Right ventricle myocardium superior (tissue), 1 donor: ENCODE measurements around the gene LHB. TPM values are rescaled to one million over a fixed set of nuclear protein-coding genes. Genes with fewer than 3 reads are reported as not detected.

Experiments
- ATAC-seq: fragments of 200-7000 bp; cut with Tn5 transposase; one replicate; pipeline ENCODE4 v1.9.1; 2020; ENCODE audit warnings: mild to moderate bottlenecking; ENCODE audit not compliant: poor library complexity
- DNase-seq: peaks from one replicate; pipeline ENCODE4 v3.0.0-alpha.2; 2020
- intact Hi-C: fragments of 100-400 bp; cut with DNase I; formaldehyde crosslinking; loops from one replicate; pipeline ENCODE4 v1.11.2; 2022
- total RNA-seq: library from RNA; stranded (reverse); fragmentation: NEBNext Ultra II Directional; extraction: Animal tissue kit (Norgen Biotek cat#: 25700); gene quantifications from one replicate; pipeline ENCODE4 v1.2.1, GENCODE V29; 2021
- donor health status: DM: no; HTN: yes; CAD: no; lungs with severe emphysema.

Gene LHB
- total RNA-seq, 1 donor from 2014 or later, result not detected

DNA sequence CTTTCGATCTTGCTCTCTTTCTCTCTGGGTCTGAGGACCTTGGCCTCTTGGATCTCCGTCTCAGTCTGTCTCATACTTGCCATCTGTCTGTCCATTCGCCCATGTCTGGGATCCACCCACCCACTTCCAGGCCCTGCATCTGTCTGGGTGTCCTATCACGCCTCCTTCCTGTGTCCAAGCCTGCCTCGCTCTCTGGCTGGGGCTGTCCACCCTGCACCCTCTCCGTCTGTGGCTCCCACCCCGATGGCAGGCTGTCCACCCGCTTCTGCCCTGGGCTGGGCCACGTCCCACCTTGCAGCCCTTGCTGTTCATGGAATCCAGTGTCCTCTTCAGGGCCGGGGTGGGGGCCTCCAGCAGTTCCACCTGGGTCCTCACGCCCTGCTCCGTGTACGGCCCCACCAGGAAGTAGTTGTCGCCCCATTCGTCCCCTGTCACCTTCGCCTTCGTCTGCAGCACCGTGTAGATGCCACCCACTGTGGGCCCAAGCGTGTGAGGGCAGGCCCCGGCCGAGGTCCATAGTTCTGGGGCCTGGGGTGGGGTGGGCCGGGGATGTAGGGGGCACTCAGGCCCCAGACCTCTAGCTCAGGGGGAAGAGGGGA lies 25.8 kb downstream of the LHB start:
- intact Hi-C loops, result no loop called here
- DNase-seq (no peak), ATAC-seq (no peak)

DNA sequence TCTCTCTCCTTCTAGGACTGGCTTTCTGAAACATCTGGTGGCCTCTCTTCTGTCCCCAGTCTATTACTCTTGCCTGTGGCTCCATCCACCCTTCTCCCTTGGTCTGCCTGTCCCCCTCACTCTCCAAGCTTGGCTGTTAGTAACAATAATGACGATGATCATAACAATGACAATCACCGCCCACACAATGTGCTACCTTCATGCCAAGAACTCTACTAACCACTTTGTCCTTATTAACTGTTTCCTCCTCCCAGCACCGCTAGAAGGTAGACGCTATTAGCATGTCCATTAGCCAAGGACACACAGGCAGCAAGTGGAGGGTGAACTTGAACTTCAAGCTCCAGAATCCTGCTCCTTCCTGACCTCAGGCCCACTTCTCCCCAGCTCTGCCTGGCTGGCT lies 26.5 kb downstream of the LHB start:
- intact Hi-C loops, result no loop called here
- ATAC-seq, result no peak
- DNase-seq, result no peak

DNA sequence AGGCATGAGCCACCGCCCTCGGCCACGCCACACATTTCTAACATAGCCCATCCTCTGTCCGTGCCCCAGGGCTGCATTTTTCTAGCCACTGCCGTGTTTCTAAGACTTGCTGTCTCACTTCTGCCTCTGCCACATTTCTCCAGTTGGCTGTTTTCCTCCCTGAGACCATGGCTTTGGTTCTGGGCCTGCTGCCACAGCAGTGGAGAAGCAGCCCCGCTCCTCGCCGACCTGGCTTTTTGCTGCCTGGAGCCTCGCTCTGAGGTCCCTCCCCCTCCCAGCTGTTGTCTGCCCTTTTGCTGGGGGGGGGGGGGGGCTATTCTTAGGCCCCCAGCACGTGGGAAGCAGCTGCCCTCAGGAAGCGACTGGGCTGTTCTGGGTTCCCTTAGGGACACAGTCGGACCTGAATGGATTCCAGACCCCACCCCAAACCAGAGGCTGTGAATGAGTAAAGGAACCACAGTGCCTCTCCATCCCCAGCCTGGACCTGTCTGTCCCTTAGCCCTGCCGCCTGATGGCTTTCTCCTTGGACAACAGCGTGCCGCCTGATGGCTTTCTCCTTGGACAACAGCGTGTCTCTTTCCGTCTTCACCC lies 27.1 kb downstream of the LHB start:
- intact Hi-C loops, result no loop called here
- peak; percentile 2 for ATAC-seq
- DNase-seq, result peak; percentile 62

DNA sequence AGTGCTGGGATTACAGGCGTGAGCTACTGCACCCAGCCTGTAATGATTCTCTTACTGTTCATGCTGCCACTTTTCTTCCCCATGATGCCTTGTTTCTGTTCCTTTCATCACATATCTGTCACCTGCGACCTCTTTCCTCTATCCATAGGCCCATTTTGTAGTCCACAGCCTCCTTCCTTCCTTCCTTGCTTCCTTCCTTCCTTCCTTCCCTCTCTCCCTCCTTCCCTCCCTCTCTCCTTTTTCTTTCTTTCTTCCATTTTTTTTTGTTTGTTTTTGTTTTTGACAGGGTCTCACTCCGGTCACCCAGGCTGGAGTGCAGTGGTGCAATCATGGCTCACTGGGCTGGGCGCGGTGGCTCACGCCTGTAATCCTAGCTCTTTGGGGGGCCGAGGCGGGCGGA lies 28.0 kb downstream of the LHB start:
- ATAC-seq (no peak), DNase-seq (no peak)
- intact Hi-C loops, result no loop called here

DNA sequence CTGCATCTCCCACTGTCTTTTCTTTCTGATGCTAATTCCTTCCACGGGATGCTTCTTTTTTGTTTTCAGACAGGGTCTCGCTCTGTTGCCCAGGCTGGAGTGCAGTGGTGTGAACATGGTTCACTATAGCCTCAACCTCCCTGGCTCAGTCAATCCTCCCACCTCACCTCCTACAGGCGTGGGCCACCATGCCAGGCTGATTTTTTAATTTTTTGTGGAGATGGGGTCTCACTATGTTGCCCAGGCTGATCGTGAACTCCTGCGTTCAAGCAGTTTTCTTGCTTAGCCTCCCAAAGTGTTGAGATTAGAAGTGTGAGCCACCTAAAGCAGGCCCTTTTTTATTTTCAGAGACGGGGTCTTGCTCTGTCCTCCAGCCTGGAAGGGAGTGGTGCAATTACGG lies 28.6 kb downstream of the LHB start:
- no peak for DNase-seq
- intact Hi-C loops, result no loop called here
- ATAC-seq, result no peak

DNA sequence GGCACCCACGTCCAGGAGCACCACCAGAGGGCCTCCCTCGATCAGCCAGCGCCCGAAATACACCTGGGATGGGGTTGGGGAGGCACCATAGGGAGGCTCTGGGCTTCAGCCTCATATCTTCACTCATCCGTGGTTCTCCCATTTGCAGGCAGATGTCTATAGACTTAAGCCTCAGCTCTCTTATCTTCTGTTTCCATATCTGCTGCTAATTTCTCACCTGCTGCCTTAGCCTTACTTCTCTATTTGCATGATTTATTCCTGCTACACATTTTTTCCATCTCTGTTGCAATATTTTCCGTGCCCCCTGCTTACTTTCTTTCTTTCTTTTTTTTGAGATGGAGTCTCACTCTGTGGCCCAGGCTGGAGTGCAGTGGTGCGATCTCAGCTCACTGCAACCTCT lies 29.6 kb downstream of the LHB start:
- DNase-seq, result no peak
- ATAC-seq, result no peak
- intact Hi-C loops, result no loop called here

DNA sequence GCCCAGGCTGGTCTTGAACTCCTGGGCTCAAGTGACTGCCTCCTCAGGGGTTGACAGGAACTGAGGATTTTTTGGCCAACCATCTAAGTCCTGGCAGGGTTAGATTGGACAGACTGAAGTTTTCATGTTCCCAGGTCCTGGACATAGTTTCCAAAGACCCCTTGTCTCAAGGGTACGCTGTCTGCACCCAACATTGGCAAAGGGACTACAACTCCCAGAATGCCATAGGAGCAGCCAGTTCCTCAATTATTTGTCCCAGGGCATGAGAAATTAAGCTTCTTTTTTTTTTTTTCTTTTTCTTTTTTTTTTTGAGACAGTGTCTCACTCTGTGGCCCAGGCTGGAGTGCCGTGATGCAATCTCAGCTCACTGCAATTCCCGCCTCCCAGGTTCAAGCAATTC lies 30.7 kb downstream of the LHB start:
- intact Hi-C loops, result no loop called here
- ATAC-seq (no peak), DNase-seq (no peak)

DNA sequence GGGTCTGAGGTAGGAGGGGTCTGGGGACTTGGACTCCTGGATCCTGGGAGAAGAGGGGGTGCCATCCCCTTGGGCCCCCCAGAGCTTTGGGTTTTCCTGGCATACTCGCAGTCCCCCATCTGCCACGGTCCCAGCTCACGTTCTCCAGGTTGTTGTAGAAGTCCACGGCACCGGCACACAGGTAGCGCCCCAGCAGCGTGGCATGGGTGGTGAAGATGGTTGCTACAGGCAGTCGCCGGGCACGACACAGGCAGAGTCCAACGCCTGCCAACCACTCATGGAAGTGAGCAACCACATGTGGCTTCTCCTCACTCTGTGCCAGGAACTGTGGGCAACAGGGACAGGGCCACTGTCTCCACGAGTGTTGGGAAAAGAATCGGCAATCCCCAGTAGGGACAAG lies 31.2 kb downstream of the LHB start:
- ATAC-seq (no peak), DNase-seq (no peak)
- intact Hi-C loops, result no loop called here

DNA sequence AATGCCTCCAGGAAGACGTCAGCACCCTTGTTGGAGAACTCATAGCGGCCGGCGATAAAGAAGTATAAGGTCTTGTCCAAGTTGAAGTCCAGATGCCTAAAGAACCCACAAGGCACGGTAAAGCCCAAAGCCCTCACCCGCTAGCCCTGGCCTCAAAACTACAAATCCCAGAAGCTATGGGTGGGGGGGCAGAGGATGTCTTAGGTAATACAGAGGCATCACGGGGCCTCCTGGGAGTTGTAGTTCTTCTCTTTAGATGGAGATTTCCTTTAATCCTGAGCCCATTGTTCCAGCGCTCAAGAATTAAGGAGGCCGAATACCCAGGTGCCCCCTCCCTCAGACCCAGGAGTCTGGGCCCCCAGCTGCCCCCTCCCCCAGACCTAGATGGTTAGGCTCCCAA lies 34.6 kb downstream of the LHB start:
- intact Hi-C loops, result no loop called here
- no peak for ATAC-seq

DNA sequence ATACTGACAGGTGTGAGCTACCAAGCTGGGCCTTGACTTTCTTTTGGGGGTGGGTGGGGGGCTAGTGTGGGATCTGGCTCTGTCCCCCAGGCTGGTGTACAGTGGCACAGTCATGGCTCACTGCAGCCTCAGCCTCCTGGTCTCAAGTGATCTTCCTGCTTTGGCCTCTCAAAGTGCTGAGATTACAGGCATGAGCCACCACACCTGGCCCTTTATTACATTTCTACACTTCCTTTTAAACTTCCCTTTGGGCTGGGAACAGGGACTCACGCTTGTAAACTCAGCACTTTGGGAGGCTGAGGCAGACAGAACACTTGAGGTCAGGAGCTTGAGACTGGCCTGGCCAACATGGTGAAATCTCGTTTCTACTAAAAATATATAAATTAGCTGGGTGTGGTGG lies 39.8 kb downstream of the LHB start:
- no peak for DNase-seq
- intact Hi-C loops, result loop anchor here (10.0 kb wide), 1 partner anchor 172 kb away; no protein-coding TSS in a partner anchor
- no peak for ATAC-seq

More for the DNA sequence above, 34.6 kb downstream of the LHB start:
- DNase-seq, result no peak

DNA sequence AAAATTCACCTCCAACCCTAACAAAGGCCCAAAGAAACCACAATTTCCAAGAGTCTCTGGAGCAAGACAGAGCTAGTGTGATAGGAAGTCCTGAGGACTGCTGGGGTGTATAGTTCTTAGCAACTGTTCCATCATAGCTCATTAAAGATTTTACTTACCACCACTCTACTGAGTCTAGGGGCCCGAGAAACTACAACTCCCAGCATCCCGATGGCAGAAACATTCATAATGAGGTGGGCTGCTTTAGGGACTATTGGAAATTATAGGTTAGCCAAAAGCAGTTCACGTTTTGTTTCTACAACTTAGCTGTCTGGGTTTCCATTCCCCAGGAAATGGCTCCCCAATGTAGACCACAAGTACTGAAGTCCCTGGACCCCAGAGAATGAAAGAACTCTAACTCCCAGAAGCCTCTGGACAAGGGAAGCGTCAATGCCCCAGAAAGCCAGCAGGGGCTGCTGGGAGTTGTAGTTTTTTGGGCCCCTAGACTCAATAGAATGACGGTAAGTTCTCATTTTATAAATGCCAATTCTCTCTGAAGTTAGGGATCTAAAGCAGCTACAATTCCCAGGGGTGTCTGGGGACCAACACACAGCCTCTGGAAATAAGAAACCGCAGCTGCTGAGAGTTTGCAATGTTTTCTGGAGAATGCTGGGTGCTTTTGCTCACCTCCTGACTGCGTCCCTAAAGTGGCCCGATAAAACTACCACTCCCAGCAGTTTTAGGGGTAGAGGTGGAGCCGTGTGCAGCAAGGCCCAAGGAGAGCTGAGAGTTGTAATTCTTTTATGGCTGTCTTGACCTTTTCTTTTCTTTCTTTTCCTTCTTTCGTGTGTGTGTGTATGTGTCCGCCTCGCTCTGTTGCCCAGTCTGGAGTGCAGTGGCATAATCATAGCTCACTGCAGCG lies 40.7 kb downstream of the LHB start:
- DNase-seq (no peak), ATAC-seq (no peak)
- intact Hi-C loops, result loop anchor here (10.0 kb wide), 1 partner anchor 171 kb away; no protein-coding TSS in a partner anchor

DNA sequence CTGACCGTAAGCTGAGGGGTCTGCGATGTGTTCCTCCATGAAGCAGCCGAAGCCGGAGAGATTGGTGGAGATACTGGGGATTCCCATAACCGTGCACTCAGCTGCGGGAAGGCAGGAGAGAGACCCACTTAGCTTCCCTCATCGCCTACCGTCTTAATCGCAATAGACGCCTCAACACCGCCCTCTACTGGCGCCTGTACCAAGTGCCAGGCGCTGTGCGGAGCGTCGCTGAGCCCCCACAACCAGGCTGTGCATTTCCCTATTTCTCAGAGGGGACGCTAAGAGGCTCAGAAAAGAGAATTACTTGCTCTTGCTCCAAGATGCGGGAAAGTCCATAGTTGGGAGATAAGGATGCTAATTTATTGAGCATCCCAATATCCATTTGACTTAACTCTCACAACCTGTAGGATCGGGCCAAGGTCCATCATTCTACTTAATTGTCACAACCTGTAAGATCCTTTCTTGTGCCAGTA lies 45.9 kb downstream of the LHB start:
- intact Hi-C loops, result loop anchor here (10.0 kb wide), 1 partner anchor 166 kb away; no protein-coding TSS in a partner anchor
- ATAC-seq, result peak; percentile 53
- DNase-seq, result peak; percentile 91

DNA sequence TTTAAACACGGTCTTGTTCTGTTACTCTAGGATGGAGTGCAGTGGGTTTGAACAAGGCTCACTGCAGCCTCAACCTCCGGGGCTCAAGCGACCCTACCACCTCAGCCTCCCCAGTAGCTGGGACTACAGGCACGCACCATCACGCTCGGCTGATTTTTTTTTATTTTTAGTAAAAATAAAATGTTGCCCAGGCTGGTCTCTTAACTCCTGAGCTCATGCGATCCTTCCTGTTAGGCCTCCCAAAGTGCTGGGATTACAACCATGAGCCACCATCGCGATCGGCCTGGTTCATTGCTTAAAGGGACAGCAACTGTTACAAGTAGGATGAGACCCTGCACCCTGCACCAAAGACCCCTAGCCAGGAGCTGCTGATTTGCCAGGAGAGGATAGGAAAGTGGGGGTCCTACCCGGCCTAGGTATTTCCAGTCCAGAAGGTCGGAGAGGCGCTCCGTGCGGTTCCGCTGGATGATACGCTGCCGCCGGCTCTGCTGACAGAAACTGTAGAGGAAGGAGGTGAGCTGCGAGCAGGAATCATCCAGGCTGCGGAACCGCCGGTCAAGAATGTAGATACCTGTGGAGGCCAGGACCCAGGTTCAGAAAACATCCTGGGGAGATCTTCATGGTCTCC lies 46.6 kb downstream of the LHB start:
- no peak for DNase-seq
- no peak for ATAC-seq
- intact Hi-C loops, result loop anchor here (10.0 kb wide), 1 partner anchor 165 kb away; no protein-coding TSS in a partner anchor

DNA sequence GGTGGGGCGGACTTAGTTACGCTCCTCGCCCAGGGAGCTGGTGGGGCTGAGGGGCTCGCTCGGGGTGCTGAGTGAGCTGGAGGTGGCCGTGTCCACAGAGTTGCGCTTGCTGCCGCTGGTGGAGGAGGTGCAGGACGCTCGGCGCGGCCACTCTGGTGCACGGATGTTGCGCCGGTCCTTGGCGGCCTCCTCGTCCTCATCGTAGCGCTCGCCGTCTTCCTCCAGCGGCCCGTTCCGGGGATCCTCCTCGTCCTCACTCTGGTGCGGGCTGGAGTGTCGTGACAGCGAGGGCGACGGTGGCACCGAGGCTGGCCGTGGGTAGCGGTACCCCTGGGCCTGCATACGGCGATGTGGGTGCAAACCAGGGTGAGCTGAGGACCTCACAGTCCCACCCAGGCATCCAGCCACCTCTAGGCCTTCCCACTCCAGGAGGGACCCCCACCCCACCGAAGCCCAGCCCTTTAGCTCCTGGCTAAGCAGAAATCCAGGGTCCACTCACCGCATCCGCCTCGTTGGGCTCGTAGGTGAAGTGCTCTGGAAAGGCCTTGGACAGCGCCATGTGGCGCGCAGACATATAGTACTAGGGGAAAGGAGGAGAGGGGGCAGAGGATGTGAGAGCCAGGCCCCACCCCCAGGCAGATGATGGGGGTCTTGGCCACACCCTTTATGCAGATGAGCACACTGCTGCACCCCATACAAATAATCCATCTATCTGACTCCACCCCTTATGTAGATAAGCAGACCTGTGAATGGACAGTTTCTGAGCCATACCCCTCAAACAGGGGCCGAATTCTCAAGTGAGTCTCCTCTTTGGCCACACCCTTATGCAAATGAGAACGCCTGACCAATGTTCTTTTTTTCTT lies 47.4 kb downstream of the LHB start:
- no peak for ATAC-seq
- DNase-seq, result no peak

DNA sequence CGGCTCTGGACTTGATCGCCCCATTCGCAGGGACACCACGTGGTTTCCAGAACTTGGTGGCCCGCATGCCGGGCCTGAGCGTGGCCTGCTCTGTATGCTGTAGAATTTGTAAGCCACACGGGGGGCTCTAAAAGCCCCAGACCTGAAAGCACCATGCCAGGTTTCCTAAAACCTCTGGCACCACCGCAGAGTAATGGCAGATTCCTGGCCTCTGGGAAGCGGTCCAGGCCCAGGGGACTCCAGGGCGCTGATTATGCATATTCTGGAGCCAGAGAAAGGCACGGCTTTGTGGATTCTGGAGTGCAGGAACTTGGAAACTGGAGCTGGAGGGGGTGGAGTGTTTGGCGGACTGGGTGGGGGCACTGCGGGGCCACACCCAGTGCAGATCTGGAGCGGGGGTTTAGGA lies 48.1 kb downstream of the LHB start:
- intact Hi-C loops, result loop anchor here (5.0 kb wide), 1 partner anchor 97 kb away; the partner anchor contains the start of gene PPP1R15A
- ATAC-seq (no peak), DNase-seq (peak; percentile 58)

More for the DNA sequence above, 47.4 kb downstream of the LHB start:
- intact Hi-C loops, result loop anchor here (5.0 to 10.0 kb wide), 2 partner anchors 97 to 165 kb away; partner anchors contain the start of gene PPP1R15A

DNA sequence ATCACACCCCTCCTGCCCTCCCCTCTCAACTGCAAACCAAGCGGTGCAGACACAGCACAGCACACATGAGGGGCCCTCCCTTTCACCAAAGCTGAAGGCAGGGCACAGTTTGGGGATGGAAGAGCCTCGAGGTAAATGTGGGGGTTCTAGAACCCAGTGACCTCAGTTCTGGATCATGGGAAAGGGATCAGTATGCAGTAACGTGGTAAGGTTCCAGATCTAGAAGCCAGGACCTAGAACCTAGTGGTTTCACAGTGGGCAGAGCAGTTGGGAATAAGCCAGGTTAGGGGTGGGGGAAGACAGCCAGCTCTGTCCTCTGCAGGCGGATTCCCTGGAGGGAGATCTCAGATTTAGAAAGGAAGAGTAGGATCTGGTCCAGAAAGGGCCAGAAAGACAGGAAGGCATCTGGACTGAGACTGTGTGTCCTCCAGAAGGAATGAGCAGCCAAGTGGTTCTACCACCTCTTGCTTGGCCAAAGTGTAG lies 48.7 kb downstream of the LHB start:
- intact Hi-C loops, result loop anchor here (5.0 kb wide), 1 partner anchor 96 kb away; the partner anchor contains the start of gene PPP1R15A

DNA sequence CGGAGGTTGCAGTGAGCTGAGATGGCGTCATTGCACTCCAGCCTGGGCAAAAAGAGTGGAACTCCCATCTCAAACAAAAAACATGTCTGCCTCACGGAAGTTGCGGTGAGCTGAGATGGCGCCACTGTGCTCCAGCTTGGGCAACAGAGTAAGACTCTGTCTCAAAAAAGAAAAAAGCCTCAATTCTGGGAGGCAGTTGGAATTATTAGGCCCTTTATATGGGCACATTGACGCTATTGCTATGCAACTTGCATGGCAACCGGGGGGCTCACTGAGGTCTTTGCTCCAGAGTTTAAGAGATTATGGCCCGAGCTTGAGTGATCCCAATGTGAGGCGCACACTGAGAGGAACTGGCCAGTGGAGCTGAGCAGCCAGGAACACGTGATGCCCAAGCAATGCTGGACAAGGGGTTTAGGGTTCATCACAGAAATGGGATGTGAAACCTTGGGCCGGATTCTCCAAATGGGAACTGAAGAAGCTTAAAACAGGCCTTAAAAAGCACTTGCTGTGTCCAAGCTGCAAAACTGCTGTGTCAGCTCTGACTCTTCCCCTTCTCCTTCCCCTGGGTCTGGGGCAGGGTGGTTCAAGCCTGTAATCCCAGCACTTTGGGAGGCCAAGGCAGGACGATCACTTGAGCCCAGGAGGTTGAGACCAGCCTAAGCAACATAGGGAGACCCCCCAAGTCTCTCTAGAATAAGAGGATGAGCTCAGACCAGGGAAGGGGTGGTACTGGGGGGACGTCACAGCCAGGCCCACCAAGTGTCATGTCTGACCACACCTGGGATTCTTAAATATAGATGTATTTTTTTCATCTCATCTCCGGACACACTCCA lies 49.3 kb downstream of the LHB start:
- peak; percentile 1 for ATAC-seq
- peak; percentile 61 for DNase-seq
- intact Hi-C loops, result loop anchor here (5.0 kb wide), 1 partner anchor 95 kb away; the partner anchor contains the start of gene PPP1R15A

More for the DNA sequence above, 48.7 kb downstream of the LHB start:
- ATAC-seq (no peak), DNase-seq (no peak)
